ENCODE measurements around the gene ACVR1B.

ACVR1B gene

DNA sequence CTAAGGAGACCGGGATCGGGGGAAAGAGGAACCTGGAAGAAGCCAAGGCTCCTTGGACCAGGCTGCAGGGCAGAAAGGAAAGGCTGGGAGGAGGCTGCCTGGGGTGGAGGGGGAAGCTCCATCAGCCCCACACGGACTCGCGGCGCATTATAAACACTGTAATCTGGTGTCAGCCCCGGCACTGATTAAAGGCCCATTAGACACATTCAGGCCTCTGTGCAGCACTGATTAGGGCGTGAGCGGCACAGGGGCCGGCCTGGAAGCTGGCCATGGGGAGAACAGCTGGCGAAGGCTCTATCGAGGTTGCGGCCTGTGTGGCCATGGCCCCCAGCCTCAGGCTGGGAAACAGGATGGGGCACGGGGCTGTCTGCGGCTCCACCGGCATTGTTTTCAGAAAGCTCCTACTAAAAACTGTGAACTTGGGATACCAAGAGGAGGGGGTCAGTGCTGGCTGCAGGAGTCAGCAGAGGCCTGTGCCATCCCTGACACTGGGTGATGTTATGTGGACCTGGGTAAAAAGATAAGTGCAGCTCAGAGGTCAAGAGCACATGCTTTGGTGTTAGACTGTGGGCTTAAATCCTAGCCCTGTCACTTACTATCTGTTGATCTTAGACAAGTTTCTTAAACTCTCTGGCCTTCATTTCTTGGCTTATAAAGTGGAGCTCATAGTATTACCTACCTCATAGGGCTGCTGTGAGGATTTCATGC lies 33.6 kb upstream of the ACVR1B start:
- no peak for DNase-seq

DNA sequence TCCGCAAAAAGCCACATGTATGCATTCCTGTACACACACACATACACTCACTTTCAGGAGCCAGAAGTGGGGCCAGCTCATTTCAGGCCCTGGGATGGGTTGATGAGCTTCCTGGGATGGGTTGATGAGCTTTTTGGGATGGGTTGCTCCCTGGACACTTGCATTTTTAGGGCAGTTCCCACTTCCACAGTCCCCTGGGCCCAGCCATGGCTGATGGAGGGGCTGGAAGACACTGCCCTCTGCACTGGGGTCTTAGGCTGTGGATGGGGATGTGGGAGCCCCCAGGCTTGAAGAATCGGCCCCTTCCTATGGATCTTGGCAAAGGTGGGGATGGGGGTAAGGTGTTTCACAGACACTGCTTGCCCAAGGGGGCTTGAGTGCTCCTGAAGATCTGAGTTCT lies 31.5 kb upstream of the ACVR1B start:
- no peak for DNase-seq

DNA sequence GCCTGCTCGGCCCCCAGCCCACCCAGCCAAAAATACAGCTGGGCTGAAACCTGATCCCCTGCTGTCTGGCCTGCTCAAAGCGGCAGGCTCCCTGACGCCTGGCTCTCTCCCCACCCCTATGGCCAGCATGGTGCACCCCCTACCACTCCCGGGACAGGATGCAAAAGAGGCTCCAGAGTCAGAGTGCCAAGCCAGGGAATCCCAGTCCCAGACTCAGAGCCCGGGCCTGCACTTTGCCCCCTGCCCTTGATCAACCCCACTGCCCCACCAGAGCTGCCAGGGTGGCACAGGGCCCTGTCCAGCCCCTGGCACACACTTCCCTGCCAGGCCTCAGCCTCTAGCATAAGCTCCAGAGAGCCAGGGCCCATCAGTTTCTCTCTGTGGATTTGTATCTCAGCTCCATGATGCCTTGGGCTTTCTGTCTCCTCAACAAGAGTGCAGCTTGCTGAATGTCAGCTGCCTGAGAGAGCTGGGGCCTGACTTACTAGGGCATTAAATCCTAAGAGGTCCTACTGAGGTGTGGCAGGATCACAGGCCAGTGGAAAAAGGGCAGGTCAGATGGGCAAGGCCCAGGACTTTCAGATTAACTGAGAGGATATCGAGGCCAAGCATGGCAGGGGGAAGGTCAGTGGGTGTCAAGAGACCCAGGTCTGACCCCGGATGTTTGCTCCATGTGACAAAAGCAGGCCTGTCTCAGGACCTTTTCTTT lies 30.3 kb upstream of the ACVR1B start:
- DNase-seq, result no peak

DNA sequence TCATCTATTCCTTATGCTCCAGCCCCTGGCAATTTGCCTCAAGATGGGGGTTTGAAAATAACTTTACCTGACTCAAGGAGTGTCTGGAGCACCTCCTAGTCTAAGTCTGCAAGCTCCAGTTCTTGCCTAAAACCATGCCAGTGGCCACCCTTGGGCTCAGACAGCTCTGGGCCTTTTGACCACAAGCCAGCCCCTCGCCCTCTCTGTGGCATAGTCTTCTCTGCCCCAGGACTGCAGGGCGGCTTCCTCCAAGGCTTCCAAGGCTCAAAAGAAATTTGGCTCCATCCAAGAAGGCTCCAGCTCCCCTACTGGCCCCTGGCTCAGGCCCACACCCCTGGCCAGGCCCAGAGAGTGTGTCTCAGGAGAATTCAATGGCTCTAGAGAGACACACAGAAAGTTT lies 29.4 kb upstream of the ACVR1B start:
- DNase-seq, result no peak

DNA sequence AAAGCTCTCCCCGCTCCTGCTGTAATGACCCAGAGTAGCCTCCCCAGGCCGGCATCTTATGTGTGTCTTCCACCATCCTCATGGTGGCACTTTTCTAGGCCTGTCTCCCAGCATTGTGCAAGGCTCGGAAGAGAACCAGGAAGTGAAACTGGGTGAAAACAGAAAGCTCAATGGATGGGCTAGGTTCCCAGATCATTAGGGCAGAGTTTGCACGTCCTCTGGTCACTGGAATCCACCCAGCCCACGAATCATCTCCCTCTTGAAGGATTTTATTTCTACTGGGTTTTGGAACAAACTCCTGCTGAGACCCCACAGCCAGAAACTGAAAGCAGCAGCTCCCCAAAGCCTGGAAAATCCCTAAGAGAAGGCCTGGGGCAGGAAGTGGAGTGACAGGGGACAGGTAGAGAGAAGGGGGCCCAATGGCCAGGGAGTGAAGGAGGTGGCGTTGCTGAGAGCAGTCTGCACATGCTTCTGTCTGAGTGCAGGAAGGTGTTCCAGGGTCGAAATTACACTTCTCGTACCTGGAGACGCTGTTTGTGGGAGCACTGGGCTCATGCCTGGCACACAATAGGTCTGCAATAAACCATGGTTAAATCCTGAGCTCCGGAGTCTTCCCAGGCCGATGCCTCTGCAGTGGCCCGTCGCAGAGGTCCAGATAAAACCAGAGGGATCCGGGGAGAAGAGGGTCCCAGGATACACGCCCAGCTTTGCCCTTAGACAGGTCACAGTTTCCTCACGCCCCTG lies 28.6 kb upstream of the ACVR1B start:
- DNase-seq, result no peak

DNA sequence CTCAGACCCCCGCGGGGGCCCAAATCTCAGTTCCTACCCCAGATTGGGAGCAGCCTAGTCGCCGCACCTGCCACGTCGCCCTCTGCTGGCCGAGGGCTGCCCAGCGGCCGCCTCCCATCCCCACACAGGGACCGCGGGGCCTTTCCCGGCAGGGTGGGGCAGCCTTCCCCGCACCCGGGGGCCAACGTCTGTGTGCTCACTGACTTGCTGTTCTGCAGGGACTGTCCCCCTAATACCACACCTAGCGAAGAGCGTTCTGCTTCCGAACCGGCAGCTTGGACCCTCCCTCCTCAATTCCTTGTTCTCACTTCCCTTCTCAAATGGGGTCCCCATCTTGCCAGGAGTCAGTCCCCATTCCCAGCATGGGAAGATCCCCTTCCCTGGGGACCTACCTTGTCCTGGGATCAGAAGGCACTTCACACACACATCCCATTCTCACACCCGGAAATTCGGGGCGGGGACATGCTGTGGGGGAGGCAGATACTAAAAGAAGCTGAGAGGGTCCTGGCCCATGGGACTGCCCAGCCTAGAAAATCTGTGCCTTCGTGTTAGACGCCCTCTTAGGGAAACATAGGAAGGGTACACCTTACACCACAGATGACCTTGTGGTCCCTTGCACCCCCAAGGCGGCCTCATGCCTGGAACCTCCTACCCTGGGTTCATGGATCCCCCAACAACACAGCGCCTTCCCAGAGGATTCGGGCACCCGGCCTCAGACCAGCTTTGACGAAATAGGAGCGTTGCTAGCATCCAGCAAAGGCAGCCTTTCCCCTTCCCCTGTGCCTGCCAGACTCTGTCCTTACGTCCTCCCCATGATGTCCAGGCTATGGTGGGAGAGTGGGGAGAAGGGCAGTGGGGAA lies 27.8 kb upstream of the ACVR1B start:
- no peak for DNase-seq

DNA sequence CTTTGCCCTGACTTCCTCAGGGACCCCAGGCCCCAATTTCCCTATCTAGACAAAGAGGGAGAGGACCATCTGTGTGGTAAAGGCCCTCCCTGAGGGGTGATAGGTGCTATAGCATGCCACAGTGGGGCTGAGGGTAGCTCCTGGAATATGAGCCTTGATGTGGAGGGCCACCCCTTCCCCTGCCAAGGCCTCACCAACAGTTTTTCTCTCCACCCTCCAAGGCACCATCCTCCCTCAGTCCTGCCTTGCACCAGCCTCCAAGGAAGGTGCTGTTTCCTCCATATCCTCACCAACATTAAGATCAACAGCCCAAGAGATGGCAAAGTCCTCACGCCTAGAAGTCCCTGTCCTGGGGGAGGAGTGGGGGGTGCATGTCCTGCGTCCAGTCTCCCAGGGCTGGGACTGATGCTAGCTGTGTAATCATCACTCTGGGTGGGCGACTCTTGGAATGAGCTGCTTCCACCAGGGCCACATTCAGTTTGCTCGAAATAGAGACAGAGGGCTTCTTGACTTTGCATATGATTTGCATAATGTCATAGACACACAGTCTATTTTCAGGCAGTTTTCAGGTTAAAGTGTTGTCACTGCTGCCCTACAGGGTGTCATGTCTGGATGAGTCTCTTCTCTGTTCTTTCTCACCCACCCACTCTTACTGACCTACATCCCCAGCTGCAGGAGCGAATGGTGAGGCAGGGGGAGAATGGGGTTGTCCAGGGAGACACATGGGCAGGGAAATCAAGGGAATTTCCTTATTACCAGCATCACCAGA lies 26.8 kb upstream of the ACVR1B start:
- DNase-seq, result no peak

DNA sequence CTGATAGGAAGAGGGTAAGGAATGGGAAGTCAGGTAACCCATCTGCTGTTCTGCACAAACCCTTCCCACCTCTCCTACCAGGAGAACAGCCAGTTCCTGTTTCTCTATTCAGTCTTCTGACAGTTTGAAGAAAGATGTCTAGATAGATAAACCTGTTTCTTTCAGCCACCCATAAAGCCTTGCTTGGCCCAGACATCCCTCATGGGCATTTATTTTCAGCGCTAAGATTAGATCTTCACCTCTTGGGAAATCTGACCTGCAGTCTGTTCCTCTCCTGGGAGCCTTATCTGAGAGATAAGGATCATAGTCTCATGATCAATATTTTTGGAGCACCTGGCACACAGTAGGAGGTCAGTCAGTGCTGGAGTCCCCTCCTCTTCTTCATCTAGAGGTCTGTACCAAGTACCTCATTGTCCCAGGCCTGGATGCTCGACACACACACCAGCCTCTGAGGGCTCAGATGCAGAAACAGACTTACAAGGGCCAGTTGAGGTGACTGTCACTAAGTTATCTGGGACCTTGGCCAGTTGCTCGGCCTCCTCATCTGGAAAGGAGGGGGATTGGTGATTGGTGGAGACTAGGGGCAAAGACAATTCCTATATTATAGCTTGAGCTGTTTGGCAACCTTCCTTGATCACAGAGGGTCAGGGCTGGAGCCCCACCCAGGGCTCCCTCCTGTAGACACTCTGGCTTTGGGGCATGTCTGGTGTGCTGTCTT lies 26.0 kb upstream of the ACVR1B start:
- DNase-seq, result no peak

DNA sequence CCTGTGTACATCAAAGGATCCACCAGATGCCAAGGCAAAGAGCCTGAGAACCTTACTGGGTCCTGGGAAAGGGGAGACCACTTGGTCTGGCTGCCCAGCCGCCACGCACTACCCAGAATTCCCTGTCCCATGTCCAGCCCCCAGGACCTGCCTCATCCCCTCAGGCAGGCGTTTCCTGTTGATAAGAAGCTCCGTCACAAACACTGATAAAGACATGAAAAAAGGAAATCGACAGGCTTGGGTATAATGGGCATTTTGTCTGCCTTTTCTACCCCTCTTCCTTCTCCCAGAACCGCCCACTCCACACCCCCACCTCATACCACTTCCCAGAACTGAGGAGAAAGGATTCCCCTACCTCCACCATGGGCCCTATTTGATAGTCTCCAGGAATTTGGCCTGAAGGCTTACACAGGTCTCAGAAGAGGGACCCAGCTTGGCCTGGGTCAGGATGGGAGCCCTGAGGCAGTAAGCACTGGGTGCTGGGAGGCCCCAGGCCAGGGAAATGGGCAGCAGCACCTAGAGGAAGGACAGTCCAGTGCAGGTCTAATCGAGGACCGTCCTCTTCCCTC lies 25.4 kb upstream of the ACVR1B start:
- no peak for DNase-seq

DNA sequence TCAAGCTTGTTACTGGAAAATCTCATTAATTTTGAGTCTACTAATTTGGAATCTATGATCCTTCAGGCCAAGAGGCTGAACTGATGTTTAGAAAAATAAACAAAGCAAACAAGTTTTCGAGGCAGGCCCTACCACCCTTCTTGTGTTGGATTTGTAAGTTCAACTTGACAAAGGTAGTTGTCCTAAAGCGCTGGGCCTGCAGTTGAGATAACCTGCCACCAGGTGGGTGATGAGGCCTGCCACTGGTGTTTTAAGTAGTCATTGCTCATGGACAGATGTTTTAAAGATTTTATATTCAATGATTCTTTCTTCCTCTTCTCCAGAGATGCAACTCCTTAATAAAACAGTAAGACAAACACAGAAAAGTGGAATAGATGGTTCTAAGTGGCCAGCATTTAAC lies 24.8 kb upstream of the ACVR1B start:
- DNase-seq, result no peak

DNA sequence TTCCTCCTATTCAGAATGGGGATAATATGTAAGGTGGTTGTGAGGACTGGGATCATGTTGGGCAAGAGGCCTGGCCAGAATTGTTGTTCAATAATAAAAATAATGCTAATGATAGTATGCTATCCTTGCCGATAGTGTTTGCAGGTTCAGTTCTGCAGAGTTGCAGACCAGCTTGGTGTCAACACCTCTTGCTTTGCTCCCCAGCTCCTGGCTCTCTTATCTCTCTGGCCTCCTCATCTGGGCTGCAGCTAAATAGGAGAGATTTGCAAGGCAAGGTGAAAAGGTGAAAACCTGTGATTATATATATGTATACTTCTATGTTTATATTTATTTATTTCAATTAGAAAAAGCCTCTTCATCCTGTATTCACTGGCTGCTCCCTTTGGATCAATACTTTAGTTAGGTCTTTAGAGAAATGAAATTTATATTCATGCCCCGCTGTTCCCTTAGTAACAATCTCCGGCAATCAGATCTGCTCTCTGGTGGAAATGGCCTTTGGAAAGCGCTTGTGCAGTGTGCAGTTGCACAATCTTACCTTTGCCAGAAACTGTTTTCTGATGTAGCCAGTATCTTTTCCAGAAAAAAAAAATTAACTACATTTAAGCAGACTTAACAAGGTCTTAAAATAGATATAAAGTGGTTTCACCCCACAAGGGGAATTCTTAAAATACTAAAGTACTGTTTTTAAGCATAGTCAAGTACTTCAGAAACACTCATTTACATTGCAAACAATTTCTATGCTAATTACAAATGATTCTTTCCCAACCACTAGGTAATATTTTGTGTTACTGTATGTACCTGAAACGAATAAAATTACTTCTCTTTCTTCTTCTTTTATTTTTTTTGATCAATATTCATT lies 19.1 kb upstream of the ACVR1B start:
- DNase-seq, result no peak

DNA sequence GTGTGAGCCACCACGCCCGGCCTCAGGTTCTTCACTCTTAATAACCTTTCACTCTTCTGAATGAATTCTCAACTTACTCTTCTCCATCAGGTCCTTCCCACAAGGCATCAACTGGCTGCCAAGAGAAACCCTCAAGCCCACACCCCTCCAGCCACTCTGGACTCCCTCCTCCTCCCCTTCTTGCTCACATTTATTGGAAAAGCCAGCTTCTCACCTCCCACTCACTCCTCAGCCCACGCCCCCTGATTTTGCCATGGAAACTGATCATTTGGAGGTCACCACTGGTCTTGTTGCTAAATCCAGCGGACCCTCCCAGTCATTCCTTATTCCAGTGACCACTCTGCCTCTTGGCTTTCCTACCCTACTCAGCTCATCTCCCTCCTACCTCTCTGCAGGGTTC lies 17.4 kb upstream of the ACVR1B start:
- DNase-seq, result no peak

DNA sequence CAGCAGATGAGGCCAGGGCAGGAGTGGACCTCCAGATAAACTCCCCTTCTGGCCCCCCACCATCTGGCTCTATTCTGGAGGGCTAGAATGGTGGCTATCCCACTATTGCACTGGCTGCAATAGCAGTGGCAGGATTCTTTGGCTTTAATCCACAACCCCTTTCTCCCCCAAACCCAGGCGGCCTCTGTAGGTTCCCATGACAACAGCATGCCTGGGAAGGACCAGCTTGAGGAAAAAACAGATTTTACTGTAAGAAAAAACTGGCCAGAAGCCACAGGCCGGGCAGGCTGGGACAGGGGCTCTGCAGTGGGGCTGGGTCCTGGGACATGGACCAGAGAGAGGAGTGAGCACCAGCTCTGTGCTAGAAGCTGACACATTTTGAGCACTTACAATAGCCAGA lies 13.6 kb upstream of the ACVR1B start:
- no peak for DNase-seq

DNA sequence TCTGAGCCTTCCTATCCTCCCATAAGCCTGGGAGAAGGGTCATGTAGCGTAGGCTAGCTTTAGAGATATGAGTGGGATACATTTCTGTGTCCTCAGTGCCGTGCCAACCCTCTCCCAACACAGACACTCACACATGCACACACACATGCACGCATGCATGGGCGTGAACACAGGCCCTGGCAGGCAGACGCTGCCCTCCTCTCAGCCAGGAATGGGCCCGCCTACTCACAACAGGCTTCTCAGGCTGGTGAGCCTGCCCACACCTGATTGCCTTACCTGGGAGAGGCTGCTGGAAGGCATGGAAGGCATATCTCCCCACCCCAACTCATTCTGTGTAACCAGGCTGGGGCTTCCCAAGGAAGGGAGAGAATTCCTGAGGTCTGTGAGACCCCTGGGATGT lies 12.8 kb upstream of the ACVR1B start:
- DNase-seq, result no peak

DNA sequence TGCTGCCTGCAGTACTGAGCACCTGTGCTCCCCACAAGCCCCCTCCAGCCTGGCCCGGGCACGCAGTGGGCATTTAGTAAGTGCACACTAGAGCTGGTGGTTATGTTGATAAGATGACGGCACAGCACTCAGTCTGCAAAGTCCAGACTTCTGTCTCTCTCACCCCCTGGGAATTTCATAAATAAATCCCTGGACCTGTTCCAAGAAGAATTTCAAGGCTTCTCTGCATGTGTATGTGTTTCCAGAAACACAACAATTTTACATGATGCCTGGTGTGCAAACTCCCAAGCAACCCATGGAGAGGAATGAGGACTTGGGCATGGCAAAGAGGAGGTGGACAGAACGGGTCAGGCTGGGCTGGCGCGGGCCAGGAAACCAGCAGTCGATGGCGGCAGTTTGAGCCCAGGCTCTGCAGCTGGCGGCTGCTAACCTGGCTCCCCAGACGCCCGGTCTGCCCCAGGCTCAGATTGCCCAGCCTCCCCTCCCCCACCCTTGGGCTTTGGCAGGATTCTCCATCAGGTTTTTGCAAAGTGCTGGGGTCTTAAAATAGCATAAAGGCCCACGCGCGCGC lies 10.4 kb upstream of the ACVR1B start:
- no peak for DNase-seq

DNA sequence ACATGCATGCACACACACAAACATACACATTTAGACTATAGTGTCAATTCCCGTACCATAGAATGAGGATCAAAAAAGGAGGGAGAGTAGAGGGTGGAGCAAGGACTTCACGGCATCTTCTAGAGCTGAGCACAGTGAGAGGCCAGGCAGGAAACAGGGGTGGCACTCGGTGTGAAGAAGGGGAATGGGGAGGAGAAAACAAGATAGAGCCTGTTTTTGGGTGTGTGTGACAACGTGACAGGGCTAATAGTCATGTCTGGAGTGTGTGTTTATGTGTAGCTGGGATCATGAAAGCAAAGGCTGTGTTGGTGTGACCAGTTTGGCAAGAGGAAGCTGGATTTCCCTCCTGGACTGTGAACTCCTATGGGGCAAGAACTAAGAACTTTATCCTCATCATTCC lies 9.9 kb upstream of the ACVR1B start:
- no peak for DNase-seq

DNA sequence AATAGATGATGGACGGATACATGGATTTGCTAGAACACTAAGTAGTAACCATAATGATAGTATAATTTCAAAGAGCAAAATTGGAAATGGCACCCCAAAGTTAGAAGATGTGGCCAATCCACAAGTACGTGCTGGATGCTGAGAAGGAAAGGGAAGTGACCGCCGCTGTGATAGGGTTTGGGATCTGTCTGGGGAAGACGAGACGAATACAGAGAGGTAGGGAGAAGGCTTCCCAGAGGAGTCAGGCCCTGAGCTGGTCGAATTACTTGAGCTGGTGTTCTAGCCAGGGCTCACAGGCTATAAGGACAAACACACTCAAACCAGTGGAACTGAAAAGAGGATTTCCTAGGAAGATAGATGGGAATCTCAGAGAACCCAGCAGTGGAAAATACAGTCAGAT lies 9.4 kb upstream of the ACVR1B start:
- DNase-seq, result no peak

DNA sequence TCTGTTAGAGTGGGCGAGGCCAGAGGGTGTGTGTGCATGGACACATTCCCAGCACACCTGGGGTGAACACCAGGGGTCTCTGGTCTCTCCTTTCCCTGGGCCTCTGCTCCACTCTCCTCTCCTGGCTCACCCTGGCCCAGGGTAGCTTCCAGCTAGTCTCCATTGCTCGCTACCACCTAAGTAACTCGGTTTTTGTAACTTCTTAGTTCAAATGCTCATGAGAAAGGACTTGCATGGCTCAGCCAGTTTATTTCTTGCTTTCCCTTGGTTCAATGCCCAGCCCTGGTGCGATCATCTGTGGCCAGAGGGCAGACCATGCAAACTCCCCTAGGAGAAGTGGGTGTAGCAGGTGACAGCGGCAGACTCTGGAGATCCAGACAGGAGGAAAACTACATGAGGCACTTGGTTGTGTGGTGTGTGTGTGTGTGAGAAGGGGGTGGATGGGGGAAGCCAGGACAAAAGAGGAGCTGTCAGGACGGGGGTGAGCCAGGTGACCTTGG lies 8.9 kb upstream of the ACVR1B start:
- no peak for DNase-seq

DNA sequence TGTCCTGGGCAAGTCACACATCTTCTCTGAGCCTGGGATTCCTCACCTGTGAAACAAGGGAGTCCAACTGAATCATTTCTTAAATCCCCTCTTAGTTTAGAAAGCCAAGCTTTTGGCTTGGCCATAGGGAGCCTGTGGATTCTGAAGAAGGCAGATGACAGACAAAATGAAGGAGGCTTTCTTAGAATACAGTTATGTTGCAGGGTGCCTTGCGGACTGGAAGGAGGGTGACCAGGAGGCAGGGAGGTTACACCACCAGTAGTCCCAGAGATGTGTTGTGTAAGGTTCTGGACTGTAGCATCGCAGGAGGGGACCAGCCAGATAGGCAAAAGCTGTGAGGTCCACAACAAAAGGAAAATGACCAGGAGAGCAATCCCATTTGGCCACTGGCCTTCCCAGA lies 8.2 kb upstream of the ACVR1B start:
- no peak for DNase-seq

Data from kidney glomerular epithelial cell (primary cell).